PFSK-1 (cell line): ENCODE data around the gene RCOR3.

Experiments
- FOXP2 ChIP-seq: optimal IDR thresholded peaks from 2 replicates; pipeline ENCODE3; 2011; ENCODE audit warnings: borderline replicate concordance, control low read depth, inconsistent platforms; ENCODE audit not compliant: insufficient read depth; ENCODE audit errors: extremely low read length, extremely low read depth
- POLR2AphosphoS5 ChIP-seq: IDR thresholded peaks from 2 replicates; pipeline ENCODE4 v1.6.1; 2012; ENCODE audit warnings: low read depth, mild to moderate bottlenecking, control low read depth, low read length, moderate library complexity
- SIN3A ChIP-seq: IDR thresholded peaks from 2 replicates; pipeline ENCODE4 v1.6.1; 2012; ENCODE audit warnings: mild to moderate bottlenecking, low read length, moderate library complexity, borderline replicate concordance; ENCODE audit not compliant: insufficient read depth
- TAF1 ChIP-seq: IDR thresholded peaks from 2 replicates; pipeline ENCODE4 v1.6.1; 2012; ENCODE audit warnings: low read length, control low read depth, borderline replicate concordance; ENCODE audit not compliant: insufficient read depth
- TF ChIP-seq, protein P1 (sequence below), 2 experiments: IDR thresholded peaks; 2 replicates each; pipeline versions ENCODE4 v1.6.1 to v1.8.0; 2011 to 2012; ENCODE audit warnings: low read depth in 2 of 2, low read length in 2 of 2, control low read depth in 1 of 2, inconsistent platforms in 1 of 2, mild to moderate bottlenecking in 1 of 2, moderate library complexity in 1 of 2; ENCODE audit not compliant: insufficient read depth in 1 of 2

Gene RCOR3

DNA sequence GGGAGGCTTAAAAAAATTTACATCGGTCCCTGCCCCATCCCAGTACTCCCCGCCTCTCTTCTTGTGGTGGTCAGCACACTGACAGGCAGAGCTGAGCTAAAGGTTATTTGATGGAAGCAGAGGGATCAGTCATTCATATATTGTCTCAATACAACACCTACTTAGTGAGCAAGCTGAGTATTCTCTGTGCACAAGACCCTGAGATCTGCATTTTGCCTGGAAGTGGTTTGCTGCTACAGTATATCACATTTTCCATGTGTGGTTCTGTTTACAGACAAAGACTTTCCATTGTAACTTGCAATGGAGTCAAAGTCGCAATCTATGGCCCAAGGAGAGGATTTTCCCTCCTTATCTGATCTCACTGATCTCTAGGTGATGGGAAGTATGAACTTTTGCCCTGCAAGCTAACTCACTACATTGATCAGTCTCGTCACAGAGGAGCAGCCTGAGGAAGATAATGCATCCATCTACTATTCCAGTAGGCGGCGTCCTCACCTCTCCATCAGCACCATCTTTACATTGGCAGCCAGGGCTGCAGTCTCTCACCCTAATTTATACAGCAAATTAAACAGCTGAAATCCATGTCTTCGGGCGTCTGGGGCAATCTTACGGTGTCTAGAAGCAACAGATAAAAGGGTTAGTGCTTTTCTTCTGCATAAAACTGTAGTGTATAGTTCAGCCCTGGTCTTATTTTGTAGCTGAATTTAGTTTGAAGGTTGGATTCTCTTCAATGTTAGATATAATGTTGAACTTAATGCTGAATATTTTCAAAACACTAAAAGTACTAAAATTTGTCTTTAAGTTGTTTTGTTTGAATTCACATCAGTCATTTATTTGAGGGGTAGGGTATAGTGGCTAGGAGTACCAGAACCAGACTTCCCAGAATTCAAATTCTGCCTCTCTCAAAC, 64.2 kb downstream of the RCOR3 start:
- TF ChIP-seq TAF1, result no peak
- TF ChIP-seq SIN3A, result no peak
- TF ChIP-seq, protein P1, sequence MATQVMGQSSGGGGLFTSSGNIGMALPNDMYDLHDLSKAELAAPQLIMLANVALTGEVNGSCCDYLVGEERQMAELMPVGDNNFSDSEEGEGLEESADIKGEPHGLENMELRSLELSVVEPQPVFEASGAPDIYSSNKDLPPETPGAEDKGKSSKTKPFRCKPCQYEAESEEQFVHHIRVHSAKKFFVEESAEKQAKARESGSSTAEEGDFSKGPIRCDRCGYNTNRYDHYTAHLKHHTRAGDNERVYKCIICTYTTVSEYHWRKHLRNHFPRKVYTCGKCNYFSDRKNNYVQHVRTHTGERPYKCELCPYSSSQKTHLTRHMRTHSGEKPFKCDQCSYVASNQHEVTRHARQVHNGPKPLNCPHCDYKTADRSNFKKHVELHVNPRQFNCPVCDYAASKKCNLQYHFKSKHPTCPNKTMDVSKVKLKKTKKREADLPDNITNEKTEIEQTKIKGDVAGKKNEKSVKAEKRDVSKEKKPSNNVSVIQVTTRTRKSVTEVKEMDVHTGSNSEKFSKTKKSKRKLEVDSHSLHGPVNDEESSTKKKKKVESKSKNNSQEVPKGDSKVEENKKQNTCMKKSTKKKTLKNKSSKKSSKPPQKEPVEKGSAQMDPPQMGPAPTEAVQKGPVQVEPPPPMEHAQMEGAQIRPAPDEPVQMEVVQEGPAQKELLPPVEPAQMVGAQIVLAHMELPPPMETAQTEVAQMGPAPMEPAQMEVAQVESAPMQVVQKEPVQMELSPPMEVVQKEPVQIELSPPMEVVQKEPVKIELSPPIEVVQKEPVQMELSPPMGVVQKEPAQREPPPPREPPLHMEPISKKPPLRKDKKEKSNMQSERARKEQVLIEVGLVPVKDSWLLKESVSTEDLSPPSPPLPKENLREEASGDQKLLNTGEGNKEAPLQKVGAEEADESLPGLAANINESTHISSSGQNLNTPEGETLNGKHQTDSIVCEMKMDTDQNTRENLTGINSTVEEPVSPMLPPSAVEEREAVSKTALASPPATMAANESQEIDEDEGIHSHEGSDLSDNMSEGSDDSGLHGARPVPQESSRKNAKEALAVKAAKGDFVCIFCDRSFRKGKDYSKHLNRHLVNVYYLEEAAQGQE (IDR thresholded peaks at IDR 0.05; ENCODE audit: insufficient read depth in 1 of 2, low read depth in 2 of 2, low read length in 2 of 2), result no peak
- no peak for TF ChIP-seq POLR2AphosphoS5

DNA sequence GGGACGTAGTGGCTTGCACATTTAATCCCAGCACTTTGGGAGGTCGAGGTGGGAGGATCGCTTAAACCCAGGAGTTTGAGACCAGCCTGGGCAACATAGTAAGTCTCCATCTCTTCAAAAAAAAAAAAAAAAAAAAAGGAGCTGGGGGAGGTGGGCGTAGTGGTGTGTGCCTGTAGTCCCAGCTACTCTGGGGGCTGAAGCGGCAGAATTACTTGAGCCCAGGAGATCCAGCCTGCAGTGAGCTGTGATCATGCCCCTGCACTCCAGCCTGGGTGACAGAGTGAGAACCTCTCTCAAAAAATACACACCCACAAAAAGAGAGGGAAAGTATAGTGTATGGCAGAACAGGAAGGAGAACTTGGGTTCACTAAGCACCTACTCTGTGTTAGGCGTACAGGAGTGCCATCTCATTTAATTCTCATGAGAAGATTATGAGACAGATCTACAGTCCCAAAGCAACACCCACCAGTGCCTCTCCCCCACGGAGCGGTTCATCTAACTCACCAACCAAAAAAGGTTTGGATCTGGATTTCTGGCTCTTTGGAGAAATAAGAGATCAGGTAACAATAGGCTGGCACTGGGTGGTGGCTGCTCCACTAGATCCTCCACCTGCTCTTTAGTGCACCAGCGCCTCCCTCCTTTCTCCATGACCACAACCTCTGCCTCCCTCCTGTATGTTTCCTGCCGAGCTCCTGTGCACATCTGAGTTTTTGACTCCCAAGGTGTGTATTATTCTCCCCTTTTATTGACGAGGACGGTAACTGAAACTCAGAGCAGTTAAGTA, 66.0 kb downstream of the RCOR3 start:
- TF ChIP-seq SIN3A, result no peak
- no peak for TF ChIP-seq FOXP2
- no peak for TF ChIP-seq TAF1
- TF ChIP-seq, protein P1 (IDR thresholded peaks at IDR 0.05; ENCODE audit: insufficient read depth in 1 of 2, low read depth in 2 of 2, low read length in 2 of 2), result no peak
- TF ChIP-seq POLR2AphosphoS5, result no peak

DNA sequence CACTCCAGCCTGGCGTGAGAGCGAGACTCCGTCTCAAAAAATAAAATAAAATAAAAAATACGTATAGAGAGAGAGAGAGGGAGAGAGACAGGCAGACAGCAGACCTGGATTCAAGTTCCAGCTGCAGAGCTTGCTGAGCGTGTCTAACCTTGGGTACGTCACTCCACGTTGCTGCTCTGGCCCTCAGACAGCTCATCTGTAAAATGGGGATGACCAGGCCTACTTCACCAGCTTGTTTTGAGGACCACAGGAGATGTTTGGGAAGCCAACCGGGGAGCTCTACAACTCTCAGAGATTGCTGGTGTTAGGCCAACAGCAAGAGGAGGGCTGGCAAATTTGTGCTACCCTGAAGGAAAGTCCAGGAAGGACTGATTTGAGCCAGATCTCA, 67.0 kb downstream of the RCOR3 start:
- TF ChIP-seq FOXP2 (no peak), POLR2AphosphoS5 (no peak), SIN3A (no peak), TAF1 (no peak)
- TF ChIP-seq, protein P1 (IDR thresholded peaks at IDR 0.05; ENCODE audit: insufficient read depth in 1 of 2, low read depth in 2 of 2, low read length in 2 of 2), result no peak

- TF ChIP-seq TAF1, result no peak
- peak; percentile 31; the same call in 1 of the 2 replicates for TF ChIP-seq POLR2AphosphoS5
These were observed 67.6 kb downstream of the RCOR3 start, which contains the start of gene TRAF5 for GRCh38 chr1:211326528-211327345. Gene TRAF5 (plus strand): TSS chr1:211326833. CDS start chr1:211353240, 26,407 bp downstream.

DNA sequence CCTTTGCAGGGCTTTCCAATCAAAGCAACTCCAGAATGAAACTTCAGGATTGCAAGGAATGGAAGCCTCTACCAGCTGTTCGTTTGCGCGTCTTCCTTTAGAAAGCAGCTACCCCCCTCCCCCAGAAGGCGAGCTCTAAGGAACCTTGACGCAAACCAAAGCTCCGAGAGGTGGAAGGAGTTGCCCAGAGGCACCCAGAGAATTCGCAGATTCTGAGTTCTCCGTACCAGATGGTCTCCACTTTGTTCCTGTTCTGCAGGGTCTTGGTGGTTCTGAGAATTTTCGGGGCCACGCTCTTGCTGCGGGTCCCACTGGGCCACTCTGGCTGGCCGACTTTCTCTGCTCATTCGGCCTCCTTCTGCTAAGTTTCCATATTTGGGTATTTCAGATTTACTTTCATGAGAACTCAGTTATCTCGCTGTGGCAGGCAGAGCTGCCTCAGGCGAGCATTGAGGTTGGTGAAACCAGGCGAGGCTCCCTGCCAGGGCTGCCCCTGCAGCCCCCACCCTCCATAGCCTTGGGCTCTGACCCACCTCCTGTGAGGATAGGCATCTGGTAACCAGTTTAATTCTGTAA, 68.3 kb downstream of the RCOR3 start:
- TF ChIP-seq TAF1, result no peak
- no peak for TF ChIP-seq SIN3A
- no peak for TF ChIP-seq FOXP2
- TF ChIP-seq, protein P1 (IDR thresholded peaks at IDR 0.05; ENCODE audit: insufficient read depth in 1 of 2, low read depth in 2 of 2, low read length in 2 of 2), result no peak
- no peak for TF ChIP-seq POLR2AphosphoS5
